ENCODE results near the gene CUL1.

The CUL1 gene

DNA sequence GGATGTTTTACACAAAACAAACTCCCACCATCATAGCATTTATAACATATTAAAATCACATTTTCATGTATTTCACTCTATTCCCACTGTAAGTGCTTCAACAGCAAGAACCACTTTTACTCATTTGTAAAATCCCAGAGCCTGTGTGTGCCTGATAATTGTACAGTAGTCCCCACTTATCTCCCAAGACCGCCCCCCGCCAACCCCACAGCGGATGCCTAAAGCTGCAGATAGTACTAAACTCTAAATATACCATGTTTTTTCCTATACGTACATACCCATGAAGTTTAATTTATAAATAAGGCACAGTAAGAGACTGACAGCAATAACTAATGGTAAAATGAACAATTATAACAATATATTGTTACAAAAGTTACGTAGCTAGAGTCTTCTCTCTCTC, 151.9 kb downstream of the CUL1 start:
- no peak overlapping the region for H3K4me3 ChIP-seq (replicated peaks in 1 of 2; ENCODE audit: low read depth in 2 of 2, low read length in 2 of 2)
- no peak for TF ChIP-seq CTCF (IDR thresholded peaks at IDR 0.05; ENCODE audit: low read depth, low read length)
- DNase-seq (ENCODE audit: low read depth in 2 of 2) = no peak

All from cardiac fibroblast (primary cell).